ENCODE results near the gene FAM76A.

DNA sequence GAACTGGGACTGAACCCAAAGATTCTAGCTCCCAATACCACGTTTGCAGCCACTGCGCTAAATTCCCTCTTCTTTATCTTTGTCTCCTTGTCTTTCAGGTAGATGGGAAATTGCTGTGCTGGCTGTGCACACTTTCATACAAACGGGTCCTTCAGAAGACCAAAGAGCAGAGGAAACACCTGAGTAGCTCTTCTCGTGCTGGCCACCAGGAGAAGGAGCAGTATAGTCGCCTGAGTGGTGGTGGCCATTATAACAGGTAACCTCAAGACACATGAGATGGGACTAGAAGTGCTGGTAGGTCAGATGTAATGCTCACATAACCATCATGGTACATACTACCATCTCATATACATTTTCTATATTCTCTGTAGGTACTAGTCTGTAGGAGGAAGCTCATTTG lies 18.8 kb downstream of the FAM76A start:
- TF ChIP-seq, protein P1, sequence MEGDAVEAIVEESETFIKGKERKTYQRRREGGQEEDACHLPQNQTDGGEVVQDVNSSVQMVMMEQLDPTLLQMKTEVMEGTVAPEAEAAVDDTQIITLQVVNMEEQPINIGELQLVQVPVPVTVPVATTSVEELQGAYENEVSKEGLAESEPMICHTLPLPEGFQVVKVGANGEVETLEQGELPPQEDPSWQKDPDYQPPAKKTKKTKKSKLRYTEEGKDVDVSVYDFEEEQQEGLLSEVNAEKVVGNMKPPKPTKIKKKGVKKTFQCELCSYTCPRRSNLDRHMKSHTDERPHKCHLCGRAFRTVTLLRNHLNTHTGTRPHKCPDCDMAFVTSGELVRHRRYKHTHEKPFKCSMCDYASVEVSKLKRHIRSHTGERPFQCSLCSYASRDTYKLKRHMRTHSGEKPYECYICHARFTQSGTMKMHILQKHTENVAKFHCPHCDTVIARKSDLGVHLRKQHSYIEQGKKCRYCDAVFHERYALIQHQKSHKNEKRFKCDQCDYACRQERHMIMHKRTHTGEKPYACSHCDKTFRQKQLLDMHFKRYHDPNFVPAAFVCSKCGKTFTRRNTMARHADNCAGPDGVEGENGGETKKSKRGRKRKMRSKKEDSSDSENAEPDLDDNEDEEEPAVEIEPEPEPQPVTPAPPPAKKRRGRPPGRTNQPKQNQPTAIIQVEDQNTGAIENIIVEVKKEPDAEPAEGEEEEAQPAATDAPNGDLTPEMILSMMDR (IDR thresholded peaks at IDR 0.05), result no peak
- TF ChIP-seq EP300 (IDR thresholded peaks at IDR 0.05), result no peak
- no peak for TF ChIP-seq POLR2A (IDR thresholded peaks at IDR 0.05)

All from ovary (tissue), 3 donors.